Cardiac muscle cell (in vitro differentiated cells and primary cell): ENCODE results near the gene ABHD12. TPM values are rescaled to one million over a fixed set of nuclear protein-coding genes. Genes with fewer than 3 reads are reported as not detected.

Experiments used
- DNase-seq, 2 donors: peaks; one replicate each; pipeline versions ENCODE4 v3.0.0 to v3.0.0-alpha.2; 2010 to 2017; ENCODE audit warnings: low read depth in 1 of 2, low spot score in 1 of 2
- H3K27ac ChIP-seq: fragments of 200-600 bp; sonication (generic); 2 replicates; pipeline ENCODE4 v1.5.1; 2016
- H3K27me3 ChIP-seq: fragments of 200-600 bp; sonication (generic); 2 replicates; pipeline ENCODE4 v1.6.0; 2016; ENCODE audit warnings: control low read depth
- H3K36me3 ChIP-seq: fragments of 200-600 bp; sonication (generic); 2 replicates; pipeline ENCODE4 v1.5.1; 2016; ENCODE audit warnings: control low read depth
- H3K4me1 ChIP-seq: fragments of 200-600 bp; sonication (generic); 2 replicates; pipeline ENCODE4 v1.8.1; 2017; ENCODE audit warnings: low read depth, mild to moderate bottlenecking, mixed run types
- H3K4me3 ChIP-seq: fragments of 200-600 bp; sonication (generic); 2 replicates; pipeline ENCODE4 v1.5.1; 2016; ENCODE audit warnings: mild to moderate bottlenecking
- H3K9me3 ChIP-seq: fragments of 200-600 bp; sonication (generic); 2 replicates; pipeline ENCODE4 v1.5.1; 2017; ENCODE audit warnings: low read depth, mild to moderate bottlenecking, control low read depth
- CTCF ChIP-seq: IDR thresholded peaks from 2 replicates; pipeline ENCODE4 v1.5.1; 2012; ENCODE audit warnings: low read depth, mild to moderate bottlenecking, low read length
- polyA plus RNA-seq: library from polyadenylated mRNA; unstranded; fragments of >200 nt; fragmentation: Nextera tagmentation; extraction: Ambion mirVana; gene quantifications from 2 replicates; pipeline ENCODE4 v1.2.1, GENCODE V29; 2016
- total RNA-seq: library from RNA; depleted of rRNA; stranded (reverse); fragments of >200 nt; gene quantifications from 2 replicates; pipeline ENCODE4 v1.2.3, GENCODE V29; 2016

The ABHD12 gene
- total and polyA plus RNA-seq, 2 experiments from 2014 or later = 57.4 to 113 TPM

GRCh38 chr20:25250508-25250907 lies 140.1 kb downstream of the ABHD12 start:
- Histone ChIP-seq H3K9me3 (no peaks in the 10 kb centered on the region), H3K4me3 (peak overlapping the region; percentile 63), H3K36me3 (no peaks in the 10 kb centered on the region), H3K4me1 (peaks cover 76% of the 10 kb centered on the region), H3K27ac (peak overlapping the region; percentile 97), H3K27me3 (no peaks in the 10 kb centered on the region)
- no peak for DNase-seq
- TF ChIP-seq CTCF = no peak

Other genes starting within 250 kb of the ABHD12 start
- gene ENTPD6, start 195.1 kb downstream of the ABHD12 start, total RNA-seq = 107 and 110 TPM in 2 replicates
- gene ENTPD6, start 195.1 kb downstream of the ABHD12 start, polyA plus RNA-seq = 95.7 and 107 TPM in 2 replicates
- 243 and 268 TPM in 2 replicates for gene PYGB, start 142.8 kb downstream of the ABHD12 start, total RNA-seq
- 178 and 192 TPM in 2 replicates for gene PYGB, start 142.8 kb downstream of the ABHD12 start, polyA plus RNA-seq
- gene GINS1, start 16.8 kb upstream of the ABHD12 start, total RNA-seq = 9.6 and 13.4 TPM in 2 replicates
- 9.9 and 10.5 TPM in 2 replicates for gene GINS1, start 16.8 kb upstream of the ABHD12 start, polyA plus RNA-seq
- gene NINL, start 194.7 kb upstream of the ABHD12 start, total RNA-seq = 35.8 and 61.3 TPM in 2 replicates
- gene NINL, start 194.7 kb upstream of the ABHD12 start, polyA plus RNA-seq = 26.4 and 36.1 TPM in 2 replicates
- gene NANP, start 233.2 kb upstream of the ABHD12 start, total RNA-seq = 3.1 and 3.7 TPM in 2 replicates
- 5.7 and 6.6 TPM in 2 replicates for gene NANP, start 233.2 kb upstream of the ABHD12 start, polyA plus RNA-seq